Loucy (cell line): Measurements from ENCODE around the gene PPP1R37.
"Not testable (repeated sequence)": the region's sequence is repeated elsewhere in the genome, so short reads cannot be mapped to it uniquely, and the experiment has no call there.

Source experiments
- H2AFZ ChIP-seq: fragments of 200-600 bp; sonication (generic); 2 replicates; pipeline ENCODE4 v1.6.0; 2016; ENCODE audit warnings: antibody characterized with exemption, mild to moderate bottlenecking, low read length, moderate library complexity
- H3F3A ChIP-seq: fragments of 200-600 bp; 2 replicates; pipeline ENCODE4 v1.6.0; 2016; ENCODE audit warnings: antibody characterized with exemption, low read depth, mild to moderate bottlenecking
- H3K27me3 ChIP-seq: fragments of 200-600 bp; sonication (generic); 2 replicates; pipeline ENCODE4 v1.6.1; 2014; ENCODE audit warnings: low read length, mild to moderate bottlenecking; ENCODE audit not compliant: insufficient read depth, poor library complexity, severe bottlenecking
- H3K36me3 ChIP-seq: fragments of 200-600 bp; sonication (generic); 2 replicates; pipeline ENCODE4 v1.6.1; 2016; ENCODE audit warnings: low read length; ENCODE audit not compliant: insufficient read depth
- H3K4me1 ChIP-seq: fragments of 200-600 bp; sonication (generic); 2 replicates; pipeline ENCODE4 v1.5.1; 2014; ENCODE audit warnings: low read length, mild to moderate bottlenecking; ENCODE audit not compliant: insufficient read depth, poor library complexity, severe bottlenecking
- H3K4me2 ChIP-seq: fragments of 200-600 bp; sonication (generic); 2 replicates; pipeline ENCODE4 v1.6.0; 2014; ENCODE audit warnings: antibody characterized with exemption, low read length, low read depth, mild to moderate bottlenecking; ENCODE audit not compliant: poor library complexity, severe bottlenecking
- H3K4me3 ChIP-seq: fragments of 200-600 bp; sonication (generic); 2 replicates; pipeline ENCODE4 v1.5.1; 2014; ENCODE audit warnings: low read length, mild to moderate bottlenecking, mixed read lengths; ENCODE audit not compliant: poor library complexity, severe bottlenecking
- H3K79me2 ChIP-seq: fragments of 200-600 bp; sonication (generic); 2 replicates; pipeline ENCODE4 v1.6.1; 2014; ENCODE audit warnings: low read length; ENCODE audit not compliant: insufficient read depth
- H3K9ac ChIP-seq: fragments of 200-600 bp; sonication (generic); 2 replicates; pipeline ENCODE4 v1.6.0; 2014; ENCODE audit warnings: mild to moderate bottlenecking, low read depth, low read length, moderate library complexity; ENCODE audit not compliant: poor library complexity, severe bottlenecking
- H3K9me2 ChIP-seq: fragments of 200-600 bp; sonication (generic); replicated peaks from 2 replicates; pipeline ENCODE4 v1.6.1; 2016; ENCODE audit warnings: low read depth, low read length, mixed read lengths
- H3K9me3 ChIP-seq: fragments of 200-600 bp; sonication (generic); 2 replicates; pipeline ENCODE4 v1.6.1; 2014; ENCODE audit warnings: mild to moderate bottlenecking, antibody characterized with exemption, low read length, low read depth; ENCODE audit not compliant: insufficient read depth
- H4K20me1 ChIP-seq: fragments of 200-600 bp; sonication (generic); 2 replicates; pipeline ENCODE4 v1.6.0; 2014; ENCODE audit warnings: antibody characterized with exemption, low read length, mild to moderate bottlenecking; ENCODE audit not compliant: insufficient read depth, poor library complexity, severe bottlenecking
- CTCF ChIP-seq: fragments of 200-600 bp; sonication (generic); conservative IDR thresholded peaks from 2 replicates; pipeline ENCODE4 v1.5.1; 2014; ENCODE audit warnings: mild to moderate bottlenecking, antibody characterized with exemption, low read length
- EZH2phosphoT487 ChIP-seq: fragments of 200-600 bp; IDR thresholded peaks from 2 replicates; pipeline ENCODE4 v1.6.1; 2018; ENCODE audit warnings: antibody characterized with exemption, mild to moderate bottlenecking, moderate library complexity, borderline replicate concordance

Gene PPP1R37

GRCh38 chr19:45117167-45117594 lies 24.2 kb downstream of the PPP1R37 start:
- no peak for TF ChIP-seq CTCF
- TF ChIP-seq EZH2phosphoT487 = no peak
- Histone ChIP-seq H3K9me3 (no peaks in the 10 kb centered on the region), H3K36me3 (peaks cover 7% of the 10 kb centered on the region; the same call in 1 of the 2 replicates), H3K4me3 (no peak overlapping the region), H3K4me1 (peaks cover 25% of the 10 kb centered on the region), H2AFZ (no peak overlapping the region), H3K9me2 (no peaks in the 10 kb centered on the region), H3K27me3 (no peaks in the 10 kb centered on the region), H3K4me2 (peak overlapping the region; percentile 65), H3K79me2 (peaks cover 82% of the 10 kb centered on the region), H3K9ac (peak overlapping the region; percentile 44), H3F3A (no peaks in the 10 kb centered on the region), H4K20me1 (peaks cover 29% of the 10 kb centered on the region)

- Histone ChIP-seq H3K9me2 (no peaks in the 10 kb centered on the region), H3F3A (no peaks in the 10 kb centered on the region), H3K36me3 (peaks cover 7% of the 10 kb centered on the region; the same call in 1 of the 2 replicates), H3K9ac (peak overlapping the region; percentile 44), H3K4me1 (peaks cover 25% of the 10 kb centered on the region), H3K4me2 (peak overlapping the region; percentile 65), H4K20me1 (peaks cover 29% of the 10 kb centered on the region), H2AFZ (no peak overlapping the region), H3K27me3 (no peaks in the 10 kb centered on the region), H3K79me2 (peaks cover 82% of the 10 kb centered on the region), H3K4me3 (no peak overlapping the region), H3K9me3 (no peaks in the 10 kb centered on the region)
- TF ChIP-seq EZH2phosphoT487 (no peak), CTCF (no peak)
These were observed 24.7 kb downstream of the PPP1R37 start for GRCh38 chr19:45117671-45118070.

GRCh38 chr19:45118106-45118505 lies 25.1 kb downstream of the PPP1R37 start:
- no peaks in the 10 kb centered on the region for H3K9me2 ChIP-seq
- H3K9me3 ChIP-seq = no peaks in the 10 kb centered on the region
- peaks cover 80% of the 10 kb centered on the region for H3K79me2 ChIP-seq
- peak overlapping the region; percentile 65 for H3K4me2 ChIP-seq
- H3K27me3 ChIP-seq = no peaks in the 10 kb centered on the region
- no peak overlapping the region for H3K4me3 ChIP-seq
- H3K36me3 ChIP-seq = peaks cover 7% of the 10 kb centered on the region; the same call in 1 of the 2 replicates
- TF ChIP-seq CTCF = no peak
- TF ChIP-seq EZH2phosphoT487 = no peak
- H3K9ac ChIP-seq = peak overlapping the region; percentile 44
- peaks cover 25% of the 10 kb centered on the region for H3K4me1 ChIP-seq
- H3F3A ChIP-seq = no peaks in the 10 kb centered on the region
- no peak overlapping the region for H2AFZ ChIP-seq
- H4K20me1 ChIP-seq = peaks cover 30% of the 10 kb centered on the region

- H3F3A ChIP-seq, H2AFZ ChIP-seq, H3K9me3 ChIP-seq, H3K9me2 ChIP-seq, H3K36me3 ChIP-seq, H3K27me3 ChIP-seq, H3K4me3 ChIP-seq: not testable (repeated sequence)
- Histone ChIP-seq H3K9ac (peak overlapping the region; percentile 44), H4K20me1 (peaks cover 32% of the 10 kb centered on the region), H3K4me1 (peaks cover 25% of the 10 kb centered on the region), H3K79me2 (peaks cover 78% of the 10 kb centered on the region), H3K4me2 (peak overlapping the region; percentile 65)
These were observed 25.8 kb downstream of the PPP1R37 start for GRCh38 chr19:45118591-45119355.
